Cardiac septum (tissue), 1 donor: ENCODE results near the gene CAMK2G. TPM values are rescaled to one million over a fixed set of nuclear protein-coding genes. Genes with fewer than 3 reads are reported as not detected.

Source experiments
- DNase-seq: peaks from one replicate; pipeline ENCODE4 v3.0.0-alpha.2; 2020; ENCODE audit warnings: low spot score
- intact Hi-C: fragments of 100-400 bp; cut with DNase I; formaldehyde crosslinking; loops from one replicate; pipeline ENCODE4 v1.14.0; 2022
- total RNA-seq: library from RNA; stranded (reverse); fragmentation: NEBNext Ultra II Directional; extraction: Animal tissue kit (Norgen Biotek cat#: 25700); gene quantifications from one replicate; pipeline ENCODE4 v1.2.1, GENCODE V29; 2021
- donor health status: DM: no; HTN: no; CAD: no.

The CAMK2G gene
- total RNA-seq, 1 donor from 2014 or later, result 12.7 TPM

DNA sequence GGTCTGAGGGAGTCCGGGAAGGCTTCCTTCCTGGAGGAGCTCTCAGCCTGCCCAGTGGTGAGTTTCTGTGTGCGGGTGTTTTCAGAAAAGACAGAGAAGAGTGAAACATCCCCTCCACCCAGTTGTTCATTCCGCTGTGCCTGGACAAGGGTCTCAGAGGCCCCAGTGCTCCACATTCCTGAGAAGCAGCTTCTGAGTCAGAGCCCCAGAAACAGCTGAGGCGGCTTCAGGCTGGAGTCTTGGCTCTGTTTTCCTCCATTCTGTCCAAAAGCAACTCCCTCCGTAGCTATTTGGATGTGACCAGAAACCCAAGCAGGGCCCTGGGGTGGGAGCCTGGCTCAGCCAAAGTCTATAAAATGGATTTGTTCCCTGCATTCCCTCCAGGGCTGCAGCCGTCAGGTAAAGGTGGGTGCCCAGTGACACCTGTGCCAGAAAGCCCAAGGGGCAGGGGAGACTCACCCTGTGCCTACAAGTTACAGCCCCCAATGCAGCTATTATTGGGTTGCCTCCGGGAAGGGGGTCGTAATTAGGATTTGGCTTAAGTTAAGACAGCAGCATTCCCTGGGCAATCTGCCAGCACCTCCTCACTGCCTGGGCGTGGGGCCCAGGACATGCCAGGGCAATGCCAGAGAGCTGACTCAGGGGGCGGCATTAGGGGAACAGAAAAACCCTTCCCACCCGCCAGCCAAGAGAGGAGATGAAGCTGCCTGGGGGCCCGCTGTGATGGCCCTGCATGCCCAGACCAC is 13.1 kb upstream of the CAMK2G start:
- intact Hi-C loops, result loop anchor here (2.0 to 5.0 kb wide), 4 partner anchors 19 to 193 kb away; partner anchors contain the start of gene VCL

DNA sequence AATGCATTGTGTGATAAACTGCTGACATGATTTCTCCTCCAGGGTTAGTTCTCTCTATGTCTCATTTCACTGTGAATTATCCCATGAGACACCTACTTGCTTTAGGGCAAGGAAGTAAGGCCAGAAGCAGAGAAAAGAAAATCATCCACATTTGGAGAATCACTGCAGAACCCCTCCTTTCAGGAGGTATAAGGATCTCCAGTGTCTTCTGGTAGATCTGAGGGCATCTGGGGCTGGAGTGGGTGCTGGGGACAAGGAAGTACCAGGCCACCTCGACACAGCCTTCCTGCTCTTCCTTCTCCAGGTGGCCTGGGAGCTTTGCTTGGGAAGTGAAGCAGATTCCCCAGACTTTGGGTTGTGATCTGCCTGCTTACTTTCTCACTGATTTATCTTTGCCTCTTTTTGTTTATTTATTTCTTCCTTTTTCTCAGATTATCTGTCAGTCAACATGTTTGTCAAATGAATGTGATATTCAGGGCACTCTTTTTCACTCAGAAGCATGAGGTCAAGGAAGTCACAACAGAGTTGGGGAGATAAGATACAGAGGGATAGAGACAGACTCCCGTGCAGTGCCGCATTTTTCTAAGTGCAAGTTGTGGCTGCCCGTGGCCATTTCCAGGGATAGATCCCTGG is 12.4 kb upstream of the CAMK2G start:
- intact Hi-C loops, result loop anchor here (1.0 to 5.0 kb wide), 5 partner anchors 20 to 194 kb away; partner anchors contain the start of gene VCL
- DNase-seq, result no peak

More for the DNA sequence above, 13.1 kb upstream of the CAMK2G start:
- peak; percentile 88 for DNase-seq

DNA sequence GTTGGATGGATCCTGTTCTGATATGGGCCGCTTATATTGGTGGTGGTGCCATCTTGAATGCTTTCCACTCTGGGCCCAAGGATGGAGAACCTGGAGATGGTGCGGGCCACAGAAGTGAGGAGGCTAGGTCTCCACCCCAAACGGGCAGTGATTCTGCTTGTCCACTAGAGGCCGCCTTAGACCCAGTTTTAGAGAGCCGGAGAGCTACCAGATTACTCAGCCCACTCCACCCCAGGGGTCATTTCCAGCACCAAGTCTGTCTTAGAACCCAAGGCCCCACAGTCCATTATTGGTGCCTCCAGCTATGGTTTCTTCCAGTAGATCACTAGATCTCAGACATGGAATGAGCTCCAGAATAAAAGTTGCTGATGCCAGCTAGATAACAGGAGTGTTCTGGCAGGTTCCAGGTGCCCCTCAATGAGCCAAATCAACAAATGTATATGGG is 11.8 kb upstream of the CAMK2G start:
- intact Hi-C loops, result loop anchor here (1.0 to 5.0 kb wide), 5 partner anchors 21 to 195 kb away; partner anchors contain the start of gene VCL
- DNase-seq, result peak; percentile 89

DNA sequence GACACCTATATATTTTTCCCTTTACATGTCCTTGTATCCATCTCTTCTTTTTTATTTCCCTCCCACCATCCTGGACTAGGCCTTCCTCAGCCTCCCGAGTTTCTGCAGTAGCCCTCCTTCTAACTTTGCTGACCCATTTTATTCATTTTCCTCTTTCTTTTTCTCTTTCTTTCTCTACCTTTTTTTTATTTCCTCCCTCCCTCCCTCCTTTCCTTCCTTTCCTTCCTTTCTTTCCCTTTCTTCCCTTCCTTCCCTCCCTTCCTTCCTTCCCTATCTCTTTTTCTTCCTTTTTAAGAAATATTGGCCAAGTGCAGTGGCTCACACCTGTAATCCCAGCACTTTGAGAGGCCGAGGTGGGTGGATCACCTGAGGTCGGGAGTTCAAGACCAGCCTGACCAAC is 9.7 kb upstream of the CAMK2G start:
- no peak for DNase-seq
- intact Hi-C loops, result no loop called here

DNA sequence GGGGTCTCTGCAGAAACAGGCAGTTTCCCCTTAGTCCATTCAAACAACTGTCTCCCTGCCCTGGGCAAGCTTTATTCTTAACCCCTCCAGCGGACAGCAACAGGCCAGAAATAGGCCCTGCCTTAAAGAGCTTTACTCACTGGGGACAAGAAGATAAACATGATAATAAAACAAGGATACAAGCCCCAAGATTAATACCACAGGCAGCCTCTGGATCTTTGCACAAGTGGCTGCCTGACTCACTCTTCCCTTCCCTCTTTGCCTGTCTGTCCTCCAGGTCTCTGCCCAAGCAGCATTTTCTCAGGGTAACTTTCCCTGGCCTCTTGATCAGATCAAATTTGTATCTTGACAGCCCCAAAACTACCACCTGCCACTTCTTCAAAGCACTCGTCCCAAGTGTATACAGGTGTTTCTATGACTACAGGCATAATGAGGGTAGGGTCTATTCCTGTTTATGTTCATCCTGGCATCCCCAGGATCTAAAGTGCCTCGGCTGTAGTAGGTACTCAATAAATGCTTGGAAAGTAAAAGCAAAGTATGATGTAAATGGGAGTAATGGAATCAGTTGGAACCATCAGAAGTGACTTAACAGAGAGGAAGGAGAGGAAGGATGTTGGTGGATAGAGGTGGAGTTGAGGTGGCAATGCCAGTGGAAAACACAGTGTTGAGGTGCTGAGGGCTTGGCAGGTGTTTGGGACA is 7.0 kb upstream of the CAMK2G start:
- DNase-seq, result no peak
- intact Hi-C loops, result no loop called here

DNA sequence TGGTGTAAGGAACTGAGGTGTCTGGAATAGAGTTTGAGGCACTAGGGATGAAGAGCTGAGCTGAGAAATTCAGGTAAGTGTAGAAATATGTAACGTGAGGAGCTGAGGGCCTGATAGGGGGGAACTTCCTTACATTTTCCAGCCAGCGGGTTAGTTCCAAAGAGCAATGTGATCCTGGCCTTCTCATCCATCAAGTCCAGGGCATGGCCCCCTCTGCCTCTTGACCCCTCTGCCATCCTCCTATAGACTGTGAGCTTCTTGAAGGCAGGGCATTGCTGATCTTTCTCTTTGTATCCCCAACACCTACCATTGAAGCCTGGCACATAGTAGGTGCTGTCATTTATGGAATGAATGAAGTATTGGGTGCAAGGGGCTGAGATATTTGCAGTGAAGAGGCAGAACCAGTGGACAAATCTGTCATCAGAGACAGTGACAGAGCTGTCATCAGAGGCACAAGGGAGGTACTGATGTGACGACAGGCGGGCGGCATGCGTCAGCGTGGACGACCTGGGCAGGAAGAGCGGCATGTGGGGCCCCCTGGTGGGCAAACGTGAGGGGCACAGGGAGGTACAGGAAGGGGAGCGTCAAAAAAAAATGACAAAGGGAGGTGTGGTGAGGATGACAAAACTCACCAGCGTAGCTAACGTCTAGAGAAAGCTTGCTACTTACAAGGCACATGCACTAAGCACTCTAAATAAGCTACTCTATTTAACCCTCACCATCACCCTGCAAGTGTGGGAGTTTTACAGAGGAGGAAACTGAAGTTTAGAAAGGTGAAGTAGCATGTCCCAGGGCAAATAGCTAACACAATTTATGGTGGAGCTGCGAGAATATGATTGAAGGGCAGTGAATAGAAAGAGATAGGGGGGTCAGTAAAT is 5.2 kb upstream of the CAMK2G start:
- intact Hi-C loops, result loop anchor here (1.0 kb wide), 1 partner anchor 30 kb away; no protein-coding TSS in a partner anchor
- peak; percentile 95 for DNase-seq

DNA sequence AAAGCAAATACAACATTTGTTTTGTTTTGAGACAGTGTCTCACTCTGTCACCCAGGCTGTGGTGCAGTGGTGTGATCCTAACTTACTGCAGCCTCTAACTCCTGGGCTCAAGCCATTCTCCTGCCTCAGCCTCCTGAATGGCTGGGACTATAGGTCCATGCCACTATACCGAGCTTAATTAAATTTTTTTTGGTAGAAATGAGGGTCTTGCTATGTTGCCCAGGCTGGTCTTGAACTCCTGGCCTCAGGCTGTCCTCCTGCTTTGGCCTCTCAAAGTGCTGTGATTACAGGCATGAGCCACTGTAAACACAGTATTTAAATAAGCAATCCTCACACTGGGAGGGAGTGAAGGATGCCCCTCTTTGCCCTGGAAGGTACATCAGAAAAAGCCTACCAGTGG is 4.0 kb upstream of the CAMK2G start:
- DNase-seq, result no peak
- intact Hi-C loops, result no loop called here

DNA sequence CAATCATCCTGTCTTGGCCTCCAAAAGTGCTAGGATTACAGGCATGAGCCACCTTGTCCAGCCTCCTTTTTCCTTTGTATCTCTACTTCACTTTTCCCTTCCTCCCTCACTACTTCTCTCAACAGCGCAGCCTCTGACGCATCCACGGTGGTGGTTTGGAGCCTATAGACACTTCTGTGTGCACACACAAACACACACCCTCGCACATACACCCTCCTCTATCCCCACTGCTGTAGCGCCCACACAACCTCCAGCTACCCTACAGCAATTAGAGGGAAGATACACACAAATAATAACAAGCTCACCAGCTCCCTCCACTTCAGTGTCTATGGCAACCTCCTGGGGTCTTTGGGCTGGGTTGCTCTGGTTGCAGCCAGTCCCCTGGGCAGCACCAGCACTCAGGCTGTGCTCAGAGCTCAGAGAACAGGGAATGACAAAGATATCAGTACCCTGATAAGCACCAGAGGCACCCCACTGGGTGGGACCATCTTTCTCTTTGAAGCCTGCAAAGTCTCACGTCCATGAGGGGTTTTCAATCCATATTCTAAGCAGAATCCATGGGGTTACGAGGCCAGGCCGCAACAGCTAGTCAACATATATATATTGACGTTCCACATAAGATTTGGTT is 3.3 kb upstream of the CAMK2G start:
- intact Hi-C loops, result no loop called here
- DNase-seq, result no peak

DNA sequence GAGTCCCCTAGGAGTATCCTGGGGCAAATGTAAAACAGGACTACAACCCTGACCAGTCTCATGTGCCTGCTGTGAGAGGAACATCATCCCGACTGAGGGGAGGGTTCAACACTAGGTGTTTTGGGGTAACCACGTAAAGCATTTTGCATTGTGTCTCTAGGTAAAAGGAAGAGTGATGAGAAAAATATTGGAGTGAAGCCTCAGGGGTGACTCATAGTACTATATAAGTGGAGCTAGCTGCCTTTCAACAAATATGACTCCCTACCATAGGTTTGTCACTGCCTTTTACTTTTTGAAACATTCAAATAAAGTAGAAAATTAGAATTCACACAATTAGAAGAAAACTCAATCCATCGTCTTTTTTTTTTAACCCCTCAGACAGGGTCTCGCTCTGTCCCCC is 2.6 kb upstream of the CAMK2G start:
- intact Hi-C loops, result no loop called here
- no peak for DNase-seq

DNA sequence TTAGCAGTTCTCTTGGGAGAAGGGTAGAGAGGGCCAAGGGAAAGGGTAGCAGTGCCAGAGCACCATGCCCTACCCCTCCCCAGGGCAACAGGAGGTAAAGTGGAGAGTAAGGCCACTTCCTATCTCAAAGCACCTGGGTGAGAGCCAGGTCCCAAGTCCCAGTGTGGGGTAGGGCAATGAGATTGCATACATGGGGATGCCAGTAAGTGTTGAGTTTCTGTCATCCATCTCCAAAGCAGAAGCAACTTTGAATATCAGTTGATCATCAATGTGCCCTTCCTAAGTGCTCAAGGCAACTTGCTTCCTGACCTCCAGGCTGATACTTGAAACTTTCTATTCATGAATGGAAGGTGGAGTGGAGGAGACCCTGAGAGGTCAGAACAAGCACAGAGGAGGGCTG is 2.2 kb upstream of the CAMK2G start:
- no peak for DNase-seq
- intact Hi-C loops, result no loop called here

DNA sequence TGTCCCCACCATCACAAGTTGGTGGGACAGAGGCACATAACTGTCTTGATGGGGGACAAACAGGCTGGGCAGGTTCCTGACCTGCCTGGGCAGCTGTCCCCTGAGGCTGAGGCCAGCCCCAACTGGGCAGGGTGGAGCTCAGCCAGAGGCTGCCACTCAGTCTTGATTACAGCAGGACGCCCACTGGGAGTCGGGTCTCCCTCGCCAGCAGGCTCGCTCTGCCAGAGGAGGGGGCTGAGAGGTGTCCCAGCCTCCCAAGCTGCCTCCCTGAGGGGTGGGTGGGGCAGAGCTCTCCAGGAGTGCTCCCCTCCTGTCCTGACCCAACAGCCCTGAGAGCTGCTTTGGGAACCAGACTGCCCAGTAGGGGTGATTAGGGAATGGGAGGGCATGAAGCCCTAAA is 1.8 kb upstream of the CAMK2G start:
- intact Hi-C loops, result no loop called here
- DNase-seq, result no peak

DNA sequence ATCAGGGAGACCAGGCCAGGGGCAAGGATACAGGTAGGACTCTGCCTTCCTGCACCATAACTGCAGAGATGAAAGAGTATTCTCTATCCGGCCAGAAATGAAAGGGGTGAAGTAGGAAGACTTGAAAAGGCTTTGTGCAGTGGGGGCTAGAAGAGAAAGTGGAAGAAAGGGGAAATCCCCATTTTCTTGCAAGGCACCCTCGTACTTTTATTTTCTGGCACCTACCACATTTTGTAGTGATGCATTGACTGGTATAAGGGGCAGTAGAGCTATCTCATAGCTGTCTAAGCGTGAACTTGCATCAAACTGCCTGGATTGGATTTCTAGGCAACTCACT is 752 bp upstream of the CAMK2G start:
- intact Hi-C loops, result no loop called here

DNA sequence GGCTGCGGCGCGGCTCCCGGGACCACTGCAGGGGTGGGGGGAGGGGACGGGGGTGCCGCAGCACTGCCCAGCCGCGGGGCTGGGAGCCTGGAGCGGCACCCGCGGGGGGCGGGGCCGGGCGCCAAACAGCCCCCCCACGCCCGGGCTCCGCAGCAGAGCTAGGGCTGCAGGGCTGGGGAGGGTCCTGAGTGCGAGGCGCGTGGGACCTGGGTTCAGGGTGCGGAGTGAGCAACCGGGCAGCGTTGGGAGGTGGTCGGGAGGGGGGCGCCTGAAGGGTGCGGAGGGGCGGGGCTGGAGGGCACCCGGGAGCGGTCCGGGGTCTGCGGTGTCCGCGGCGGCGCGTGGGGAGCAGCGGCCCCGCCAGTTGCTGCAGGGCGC is 528 bp downstream of the CAMK2G start:
- intact Hi-C loops, result loop anchor here (5.0 kb wide), 1 partner anchor 62 kb away; the partner anchor contains the start of gene NDST2
- no peak for DNase-seq

More for the DNA sequence above, 752 bp upstream of the CAMK2G start:
- DNase-seq, result no peak

DNA sequence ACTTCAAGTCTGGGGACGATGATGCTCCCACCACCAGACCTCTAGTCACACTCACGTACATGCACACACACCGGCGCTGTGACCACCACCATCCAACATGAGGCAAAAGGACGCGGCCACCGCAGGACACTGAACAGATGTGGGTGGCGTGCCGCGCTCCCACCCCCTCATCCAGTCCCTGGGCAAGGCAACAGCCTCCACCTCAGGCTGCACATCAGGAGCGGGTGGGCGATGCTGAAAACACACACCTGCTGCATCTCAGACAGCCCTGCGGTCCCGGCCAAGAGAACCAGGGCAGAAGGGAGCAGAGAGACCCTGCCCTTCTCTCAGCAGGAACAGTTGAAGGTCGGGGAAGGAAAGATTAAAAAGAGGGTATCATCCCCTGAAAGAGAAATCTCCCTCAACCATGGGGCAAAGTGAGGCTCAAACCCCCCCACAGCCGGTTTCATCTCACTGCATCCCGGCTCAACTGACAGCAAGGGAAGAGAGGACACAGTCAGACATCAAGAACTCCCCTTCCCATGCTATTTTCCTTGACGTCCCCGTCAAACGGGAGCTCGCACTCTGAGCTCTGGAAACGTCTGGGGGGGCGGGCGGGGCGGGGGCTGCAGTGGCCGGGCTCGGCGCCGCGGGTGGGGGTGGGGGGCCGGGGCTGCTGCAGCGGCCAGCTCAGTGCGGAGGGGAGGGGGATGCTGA is 1.1 kb downstream of the CAMK2G start:
- intact Hi-C loops, result loop anchor here (5.0 kb wide), 1 partner anchor 61 kb away; the partner anchor contains the start of gene NDST2
- no peak for DNase-seq

DNA sequence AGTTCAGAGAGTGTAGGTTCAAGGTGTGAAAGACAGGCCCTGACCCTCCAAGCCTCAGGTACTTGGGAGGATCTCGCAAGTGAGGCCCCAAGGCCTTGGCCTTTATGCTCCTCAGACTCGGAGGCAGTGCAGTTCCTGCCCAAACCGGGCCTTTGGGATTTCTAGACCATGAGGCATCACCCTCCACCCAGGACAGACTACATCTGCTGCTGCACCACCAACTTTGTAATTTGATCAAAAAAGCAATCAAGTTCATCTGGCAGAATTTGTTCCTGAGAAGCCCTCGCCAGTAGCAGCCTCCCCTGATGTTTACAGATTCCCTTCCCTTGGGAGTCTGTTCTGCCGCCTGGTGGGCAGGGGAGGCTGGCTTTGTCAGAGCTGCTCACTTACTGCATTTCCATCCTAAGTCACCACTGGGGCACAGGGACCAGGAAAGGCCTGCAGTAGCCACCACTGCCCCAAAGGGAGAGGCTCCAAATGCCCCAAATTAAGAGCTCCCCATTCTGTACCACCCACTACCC is 2.1 kb downstream of the CAMK2G start:
- no peak for DNase-seq

DNA sequence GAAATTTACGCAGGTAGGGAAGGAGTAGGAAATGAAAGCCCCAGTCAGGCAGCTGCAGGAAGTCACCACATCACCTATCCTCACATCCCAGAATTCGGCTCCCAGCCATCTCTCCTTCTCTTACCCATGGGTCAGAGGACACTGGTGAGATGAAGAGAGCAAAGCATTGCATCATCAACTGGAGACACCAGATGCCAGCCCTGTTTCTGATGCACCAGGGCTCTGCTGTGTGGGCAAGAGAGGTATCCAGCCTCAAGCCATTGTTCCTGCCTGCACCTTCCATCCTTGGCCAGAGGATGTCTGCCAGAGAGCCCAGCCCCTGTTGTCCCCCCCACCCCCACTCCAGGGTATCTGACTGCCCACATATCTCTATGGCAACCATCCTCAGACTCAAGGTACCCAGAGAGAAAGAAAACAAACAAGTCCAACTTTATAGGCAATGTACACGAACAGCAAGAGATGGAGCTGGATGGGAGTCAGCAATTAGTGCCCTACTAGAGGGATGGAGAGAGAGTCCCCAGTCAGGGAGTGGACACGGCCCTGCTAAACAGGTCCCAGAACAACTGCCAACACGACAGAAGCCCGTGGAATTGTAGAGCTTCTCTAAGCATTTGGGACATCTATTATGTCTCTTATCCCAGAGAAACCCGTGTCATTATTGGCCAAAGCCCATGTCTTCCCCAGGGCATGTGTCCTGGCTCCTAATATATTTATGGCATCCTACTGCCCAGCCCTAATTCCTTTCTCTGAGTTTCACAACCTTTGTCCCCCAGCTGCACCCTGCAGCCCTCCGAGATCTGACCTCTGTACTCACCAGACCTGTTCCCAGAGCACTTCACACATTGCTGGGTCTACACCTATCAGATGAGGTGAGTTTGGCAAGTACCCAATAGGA is 2.8 kb downstream of the CAMK2G start:
- intact Hi-C loops, result loop anchor here (5.0 kb wide), 1 partner anchor 59 kb away; the partner anchor contains the start of gene NDST2
- no peak for DNase-seq

More for the DNA sequence above, 2.1 kb downstream of the CAMK2G start:
- intact Hi-C loops, result loop anchor here (5.0 kb wide), 1 partner anchor 60 kb away; the partner anchor contains the start of gene NDST2

DNA sequence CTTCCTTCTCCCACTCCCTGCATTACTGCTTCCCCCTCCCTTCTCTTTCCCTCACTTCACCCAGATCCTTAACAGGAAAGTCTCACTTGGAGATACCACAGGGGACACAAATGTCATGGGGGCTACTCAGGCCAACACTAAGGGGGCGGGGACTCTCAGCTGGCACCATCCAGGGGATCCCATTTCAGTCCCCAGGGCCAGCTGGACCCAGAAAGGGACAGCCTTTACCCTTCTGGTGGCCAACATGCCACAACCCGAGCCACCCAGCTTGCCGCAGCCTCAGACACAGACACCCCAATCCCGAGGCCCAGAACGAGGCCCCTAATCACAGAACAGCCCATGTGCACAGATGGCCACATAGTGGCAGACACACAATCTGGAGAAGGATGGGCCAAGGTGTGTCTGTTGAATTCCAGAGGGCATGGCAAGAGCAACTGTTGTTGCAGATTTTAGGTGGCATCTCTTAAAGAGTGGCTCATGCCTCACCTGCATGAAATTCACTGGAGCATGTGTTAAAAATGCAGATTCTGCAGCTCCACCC is 5.6 kb downstream of the CAMK2G start:
- intact Hi-C loops, result no loop called here
- DNase-seq, result no peak
